H1 (cell line): ENCODE data around the gene AK5. TPM values are rescaled to one million over a fixed set of nuclear protein-coding genes. Genes with fewer than 3 reads are reported as not detected.

Experiments used
- E2F6 ChIP-seq: IDR thresholded peaks from 2 replicates; pipeline ENCODE4 v1.6.1; 2012; ENCODE audit warnings: inconsistent platforms
- GTF2F1 ChIP-seq: IDR thresholded peaks from 2 replicates; pipeline ENCODE4 v1.6.1; 2012; ENCODE audit warnings: low read depth, low read length, improper control_type of control experiment, borderline replicate concordance
- NANOG ChIP-seq: IDR thresholded peaks from 2 replicates; pipeline ENCODE4 v1.6.1; 2011; ENCODE audit warnings: low read length, low read depth, mild to moderate bottlenecking, inconsistent platforms; ENCODE audit not compliant: insufficient read depth, poor library complexity, severe bottlenecking
- POLR2A ChIP-seq, 2 experiments: IDR thresholded peaks; 1 replicate in 1 of 2; 2 replicates in 1 of 2; pipeline ENCODE4 v1.6.1; 2011; ENCODE audit warnings: low read depth in 2 of 2, low read length in 2 of 2, mild to moderate bottlenecking in 2 of 2; ENCODE audit errors: control extremely low read depth in 1 of 2
- TEAD4 ChIP-seq: IDR thresholded peaks from 2 replicates; pipeline ENCODE4 v1.6.1; 2012; ENCODE audit warnings: low read depth, low read length, inconsistent platforms, mixed read lengths
- polyA plus RNA-seq, 7 experiments: library from polyadenylated mRNA; depleted of rRNA in 3 of 7; stranded (reverse) in 5 of 7; unstranded in 2 of 7; fragments of >200 nt in 5 of 7; fragments of 200-250 nt in 2 of 7; gene quantifications; 1 replicate in 5 of 7; 2 replicates in 1 of 7; 4 replicates in 1 of 7; pipeline versions ENCODE4 v1.2.1 to v1.2.3, GENCODE V29; 2011 to 2013; ENCODE audit warnings: missing spikeins in 2 of 7, mixed read lengths in 2 of 7
- total RNA-seq: library from RNA; stranded (reverse); fragmentation: NEBNext Ultra II Directional; extraction: Animal tissue kit (Norgen Biotek cat#: 25700); gene quantifications from 2 replicates; pipeline ENCODE4 v1.2.1, GENCODE V29; 2021

AK5 gene
- total and polyA plus RNA-seq, 2 of the 8 experiments (the other 6 are each of a cell fraction or from before 2014, with no cell fraction given): 2.0 to 7.1 TPM

DNA sequence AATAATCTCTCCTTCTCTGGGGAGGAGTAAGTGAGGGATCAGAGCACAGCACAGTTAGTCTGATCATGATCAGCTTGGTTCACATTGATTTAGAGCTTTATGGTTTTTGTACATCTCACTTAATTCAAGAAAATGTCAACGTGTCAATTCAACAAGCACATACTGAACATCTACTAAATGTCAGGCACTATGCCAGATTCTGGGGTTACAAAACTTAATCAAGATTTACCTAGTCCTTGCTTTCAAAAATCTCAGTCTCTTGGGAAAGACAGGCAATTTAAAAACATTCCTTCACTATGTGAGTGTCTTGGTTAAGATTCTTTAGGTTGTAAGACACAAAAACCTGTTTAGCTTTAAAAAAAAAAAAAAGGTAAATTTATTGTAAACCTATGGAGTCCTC lies 181.4 kb downstream of the AK5 start (continued):
- TF ChIP-seq POLR2A (IDR thresholded peaks at IDR 0.05; ENCODE audit: control extremely low read depth in 1 of 2, low read depth in 2 of 2, low read length in 2 of 2): no peak
- no peak for TF ChIP-seq TEAD4
- TF ChIP-seq GTF2F1: no peak
- TF ChIP-seq E2F6: no peak
- no peak for TF ChIP-seq NANOG
